GM21529 (cell line): ENCODE results near the gene UBE2U.

ENCODE experiments used
- ATAC-seq: cut with Tn5 transposase; IDR thresholded peaks from one replicate; pipeline ENCODE4 v1.9.1; 2021; ENCODE audit not compliant: unreplicated experiment

UBE2U gene, protein sequence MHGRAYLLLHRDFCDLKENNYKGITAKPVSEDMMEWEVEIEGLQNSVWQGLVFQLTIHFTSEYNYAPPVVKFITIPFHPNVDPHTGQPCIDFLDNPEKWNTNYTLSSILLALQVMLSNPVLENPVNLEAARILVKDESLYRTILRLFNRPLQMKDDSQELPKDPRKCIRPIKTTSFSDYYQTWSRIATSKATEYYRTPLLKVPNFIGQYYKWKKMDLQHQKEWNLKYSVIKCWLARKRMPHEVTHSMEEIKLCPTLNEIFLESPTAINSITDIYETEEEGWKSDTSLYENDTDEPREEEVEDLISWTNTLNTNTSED

DNA sequence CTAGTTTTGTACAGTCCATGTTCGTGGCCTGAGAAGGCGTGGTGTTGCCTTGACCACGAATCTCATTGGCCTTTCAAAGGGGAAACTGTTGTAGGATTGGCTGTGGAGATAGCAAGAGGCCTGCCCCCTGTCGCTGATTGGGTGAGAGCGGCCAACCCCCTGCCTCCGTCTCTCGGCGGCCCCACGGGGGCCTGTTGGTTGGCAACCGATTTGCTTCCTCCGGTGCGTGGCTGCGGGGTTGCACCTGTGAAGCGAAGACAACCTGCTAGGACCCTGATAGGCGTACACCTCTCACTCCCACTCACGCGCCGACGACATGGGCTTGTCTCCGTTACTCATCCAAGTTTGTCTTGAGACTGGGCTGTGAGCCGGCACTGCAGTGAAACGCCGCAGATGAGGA is at the start of gene UBE2U:
TSS of gene UBE2U (plus strand) at position 204 of the 400 bp plus-strand sequence. CDS start 428 bp downstream, outside the sequence.
- ATAC-seq, result no peak

DNA sequence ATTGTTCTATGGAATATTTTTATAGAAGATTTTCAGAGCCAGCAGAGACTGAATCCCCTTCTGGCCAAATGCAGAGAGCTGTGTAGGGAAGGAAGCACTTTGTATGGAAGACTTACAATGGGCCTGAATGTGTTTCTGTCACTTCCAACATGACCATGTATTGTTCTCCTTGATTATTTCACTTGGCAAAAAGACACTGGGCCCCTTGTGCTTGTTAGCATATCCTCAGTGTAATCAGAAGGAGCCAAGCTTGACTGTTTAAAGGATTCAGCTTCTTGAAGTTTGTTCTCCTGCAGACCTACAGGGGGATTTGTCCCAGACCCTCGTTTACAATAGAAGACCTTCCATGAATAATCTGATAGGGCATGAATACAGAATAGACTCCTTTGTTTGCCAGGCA is 48.1 kb upstream of the UBE2U start:
- ATAC-seq, result no peak

DNA sequence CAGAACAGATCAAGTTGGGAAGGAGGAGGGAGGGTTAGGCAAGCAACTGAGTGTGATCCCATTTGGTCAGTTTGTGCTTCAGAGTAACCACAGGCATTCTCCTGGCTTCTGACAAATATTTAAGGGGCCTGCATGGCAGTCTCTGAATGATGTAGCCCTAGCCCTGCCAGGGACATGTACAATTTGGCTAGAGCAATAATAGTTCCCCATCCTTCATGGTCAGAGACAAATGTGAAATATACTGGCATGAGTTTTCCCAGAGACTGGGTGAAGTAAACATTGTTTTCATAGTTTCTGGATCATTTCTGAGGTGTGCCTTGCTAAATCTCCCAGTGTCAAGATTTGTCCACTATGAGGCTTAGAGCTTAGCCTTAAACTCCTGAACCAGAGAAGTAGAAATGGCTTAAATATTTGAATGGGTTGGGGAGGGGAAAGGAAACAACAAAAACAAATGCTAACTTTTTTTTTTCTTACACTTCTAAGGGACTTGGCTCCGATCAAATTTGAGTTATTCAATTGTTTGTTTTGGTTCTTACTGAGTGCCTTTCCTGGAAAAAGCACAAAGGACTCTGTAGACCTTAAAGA is 42.0 kb upstream of the UBE2U start:
- no peak for ATAC-seq

DNA sequence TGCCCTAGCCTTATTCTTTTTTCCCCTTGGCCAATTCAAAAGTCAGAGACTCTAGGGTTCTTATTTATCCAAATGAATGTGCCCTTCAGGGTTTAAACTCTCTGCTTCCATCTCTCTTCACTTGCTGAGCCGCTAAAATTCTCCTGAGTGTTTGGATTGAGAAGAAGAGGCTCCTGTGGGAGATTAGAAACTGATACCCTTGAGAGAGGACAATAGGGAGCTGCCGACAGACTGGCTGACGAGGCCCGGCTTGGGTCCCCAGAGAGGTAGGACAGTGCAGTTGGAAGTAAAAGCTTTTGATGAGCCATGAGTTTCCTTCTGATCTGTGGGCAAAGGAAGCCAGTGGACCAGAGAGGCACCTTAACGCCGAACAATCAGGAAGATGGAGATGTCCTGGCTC is 41.3 kb upstream of the UBE2U start:
- no peak for ATAC-seq

DNA sequence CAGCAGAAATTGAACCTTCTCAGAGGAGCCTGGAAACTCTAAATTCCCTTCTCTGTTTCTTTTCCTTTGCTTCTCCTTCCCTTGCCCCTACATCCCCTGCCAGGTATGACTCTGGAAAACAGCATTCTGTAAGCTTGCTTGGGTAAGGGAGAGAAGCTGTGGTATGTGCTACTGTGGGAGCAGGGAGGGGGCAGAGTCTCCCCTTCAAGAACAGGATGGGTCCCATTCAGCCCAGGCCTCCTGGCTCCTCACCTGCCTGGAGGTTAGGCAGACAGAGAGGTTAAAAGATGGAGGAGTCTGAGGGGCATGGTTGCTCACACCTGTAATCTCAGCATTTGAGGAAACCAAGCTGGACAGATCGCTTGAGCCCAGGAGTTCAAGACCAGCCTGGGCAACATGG is 40.6 kb upstream of the UBE2U start:
- ATAC-seq, result no peak

DNA sequence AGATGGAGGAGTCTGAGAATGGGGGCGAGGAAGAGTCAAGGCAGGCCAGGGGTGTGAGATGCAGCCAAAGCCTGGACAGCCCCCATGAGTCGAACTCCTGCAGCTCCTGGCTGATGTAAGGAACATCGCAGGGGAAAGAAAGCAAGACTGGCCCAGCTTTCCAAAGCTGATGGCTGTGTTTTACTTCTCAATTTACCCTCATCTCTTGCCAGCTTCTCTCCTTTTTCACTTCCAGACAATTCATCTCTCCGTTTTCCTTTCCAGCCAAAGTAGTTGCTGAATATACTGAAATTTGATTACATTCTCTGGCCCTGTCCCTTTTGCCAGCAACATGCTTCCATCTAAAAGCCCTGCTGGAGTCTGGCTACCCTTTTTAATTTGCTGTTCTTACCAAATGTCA is 40.0 kb upstream of the UBE2U start:
- ATAC-seq, result no peak

DNA sequence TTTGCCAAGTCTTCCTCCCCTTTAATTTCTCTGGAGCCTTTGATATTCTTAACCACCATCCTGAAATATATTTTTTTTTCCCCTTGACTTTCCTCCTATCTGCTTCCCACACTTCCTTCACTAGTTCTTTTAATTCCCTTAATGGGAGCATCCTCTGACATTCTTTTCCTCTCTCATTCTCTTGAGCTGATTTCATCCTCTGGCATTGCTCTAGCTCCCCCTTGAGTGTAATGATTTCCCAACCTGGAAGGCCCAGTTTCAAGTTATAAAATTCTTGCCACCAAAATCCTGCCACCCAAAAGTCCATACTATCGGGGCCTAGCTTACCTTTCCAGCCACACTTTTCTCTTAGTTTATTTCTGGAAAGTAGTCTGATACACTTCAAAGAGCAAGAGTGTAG is 39.5 kb upstream of the UBE2U start:
- ATAC-seq, result no peak

DNA sequence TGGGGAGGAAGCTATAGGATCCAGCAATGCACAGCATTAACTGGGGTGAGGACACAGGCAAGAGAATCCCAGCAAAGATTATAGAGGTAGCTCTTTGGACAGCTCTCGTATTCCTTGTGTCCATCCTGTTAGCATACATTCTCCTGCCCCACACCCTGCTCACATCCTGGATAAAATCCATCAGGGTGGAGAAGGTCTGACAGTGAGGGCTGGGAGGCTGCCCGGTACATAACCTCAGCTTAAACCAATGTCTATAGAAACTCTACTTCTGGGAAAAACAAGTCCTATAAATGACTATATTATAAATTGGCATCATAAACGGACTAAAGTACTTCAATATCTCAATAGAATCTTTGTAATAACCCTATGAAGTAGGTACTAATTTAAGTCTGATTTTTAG is 36.8 kb upstream of the UBE2U start:
- no peak for ATAC-seq

DNA sequence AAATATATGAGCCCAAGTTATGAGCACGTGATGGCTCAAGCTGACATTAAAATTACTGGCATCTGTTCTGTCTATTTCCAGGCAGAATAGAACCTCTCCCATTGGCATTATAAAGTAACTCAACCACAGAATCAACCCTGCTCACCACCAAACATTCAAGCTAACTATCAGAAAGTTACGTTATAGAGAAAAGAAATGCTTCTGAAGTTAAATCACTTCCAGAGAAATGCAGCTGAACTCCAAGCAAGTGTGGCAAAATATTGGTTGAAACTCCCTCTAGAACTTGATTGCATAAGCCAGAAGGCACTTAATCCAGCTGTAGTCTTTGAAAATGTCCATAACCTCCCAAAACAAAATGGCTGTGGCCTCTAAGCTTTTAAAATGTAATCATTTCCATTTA is 36.2 kb upstream of the UBE2U start:
- ATAC-seq, result no peak

DNA sequence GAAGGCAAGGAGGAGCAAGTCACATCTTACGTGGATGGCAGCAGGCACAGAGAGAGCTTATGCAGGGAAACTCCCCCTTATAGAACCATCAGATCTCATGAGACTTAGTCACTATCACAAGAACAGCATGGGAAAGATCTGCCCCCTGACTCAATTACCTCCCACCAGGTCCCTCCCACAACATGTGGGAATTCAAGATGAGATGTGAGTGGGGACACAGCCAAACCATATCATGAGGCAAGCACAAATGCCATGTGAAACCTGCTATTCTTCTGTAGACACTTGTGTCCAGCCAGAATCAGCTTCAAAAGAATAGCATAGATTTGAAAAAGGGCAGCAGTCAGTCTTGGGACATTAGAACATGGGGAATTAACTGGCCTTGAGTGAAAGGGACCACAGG is 32.2 kb upstream of the UBE2U start:
- ATAC-seq, result no peak

DNA sequence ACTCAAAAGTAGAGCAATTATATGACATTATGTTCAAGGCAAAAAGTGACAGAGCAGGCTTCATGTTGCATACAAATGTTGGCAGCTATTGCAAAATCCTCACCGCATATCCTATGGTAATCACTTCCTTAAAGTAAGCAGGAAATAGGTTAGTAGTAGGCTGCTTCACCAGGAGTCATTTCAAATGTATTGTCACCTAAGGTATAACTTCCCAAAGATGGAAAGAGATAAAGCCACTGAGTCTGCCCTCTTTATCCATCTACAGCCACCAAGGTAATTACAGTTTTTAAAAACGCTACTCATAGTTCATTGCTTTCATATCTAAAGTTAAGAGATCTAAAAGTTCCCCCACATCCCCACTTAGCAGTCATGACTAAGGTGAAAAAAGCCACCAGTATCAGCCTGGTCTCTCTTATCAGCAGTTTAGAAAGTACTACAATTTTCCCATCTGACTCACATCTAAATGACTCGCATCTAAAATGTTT is 31.6 kb upstream of the UBE2U start:
- ATAC-seq, result peak; percentile 70

DNA sequence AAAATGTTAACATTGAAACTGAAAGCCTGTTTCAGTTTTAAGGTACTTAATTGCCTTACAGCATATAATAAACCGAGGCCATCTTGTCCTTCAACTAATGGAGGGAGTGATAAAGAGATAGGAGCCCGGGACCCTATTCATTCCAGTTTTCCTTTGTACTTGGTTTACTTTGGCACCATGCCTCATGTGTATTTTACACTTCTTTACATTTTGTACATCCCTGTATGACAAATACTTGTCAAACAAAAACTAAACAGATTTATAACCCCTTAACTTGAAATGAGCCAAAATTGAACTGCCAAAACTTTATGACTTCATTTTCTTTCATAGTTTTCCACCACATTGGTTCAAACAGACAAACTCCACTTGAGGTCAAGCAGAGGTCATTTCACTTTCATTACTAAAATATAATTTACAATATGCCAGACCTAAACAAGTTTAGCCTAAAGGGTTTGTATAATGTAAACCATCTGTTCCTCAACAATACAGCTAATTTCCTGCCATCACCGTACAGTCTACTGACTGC is 30.9 kb upstream of the UBE2U start:
- ATAC-seq, result peak; percentile 44

DNA sequence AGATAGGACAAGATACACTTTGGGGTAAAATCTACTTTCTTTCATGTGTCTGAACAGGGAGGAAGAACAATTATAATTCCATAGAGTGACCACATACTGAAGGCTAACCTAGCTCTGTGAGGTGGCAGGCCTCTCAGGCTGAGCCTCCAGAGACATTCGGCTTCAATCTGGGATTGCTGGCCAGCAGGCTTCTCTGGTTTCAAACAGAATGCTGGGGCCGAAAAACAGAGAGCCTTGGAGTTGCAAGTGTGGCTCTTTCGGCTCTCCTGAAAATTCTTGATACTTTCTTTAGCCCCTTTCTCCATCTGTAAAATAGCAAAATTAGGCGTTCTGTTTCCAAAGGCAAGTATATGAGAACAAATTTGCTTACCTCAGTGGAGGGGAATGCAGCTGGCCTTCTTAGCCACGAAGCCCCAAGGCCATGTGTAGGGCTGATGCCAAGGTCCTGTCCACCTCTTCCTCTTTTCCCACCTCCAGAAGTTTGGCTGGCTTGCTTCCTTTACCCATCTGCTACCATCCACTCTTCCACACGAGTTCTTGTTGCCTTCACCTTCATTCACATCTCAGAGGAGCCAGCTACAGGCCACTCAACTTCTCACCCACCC is 30.0 kb upstream of the UBE2U start:
- ATAC-seq, result no peak

DNA sequence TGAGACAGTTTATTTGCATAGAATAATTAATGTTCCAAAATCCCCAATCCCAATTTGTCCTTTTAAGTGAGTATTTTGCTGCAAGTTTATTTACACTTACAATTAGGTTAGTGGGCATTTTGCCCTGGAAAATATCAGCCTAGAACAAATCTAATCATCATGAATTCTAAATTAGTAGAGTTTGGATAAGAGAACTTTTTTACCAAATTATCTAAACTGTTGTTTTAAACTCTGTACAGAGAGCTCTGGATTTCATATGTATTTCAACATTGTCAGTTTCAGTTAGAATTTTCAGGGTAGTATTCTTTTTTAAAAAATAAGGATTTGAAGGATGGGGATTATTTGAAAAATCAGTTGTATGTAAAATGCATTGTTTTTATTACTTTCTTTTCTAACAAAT is 27.8 kb upstream of the UBE2U start:
- no peak for ATAC-seq

DNA sequence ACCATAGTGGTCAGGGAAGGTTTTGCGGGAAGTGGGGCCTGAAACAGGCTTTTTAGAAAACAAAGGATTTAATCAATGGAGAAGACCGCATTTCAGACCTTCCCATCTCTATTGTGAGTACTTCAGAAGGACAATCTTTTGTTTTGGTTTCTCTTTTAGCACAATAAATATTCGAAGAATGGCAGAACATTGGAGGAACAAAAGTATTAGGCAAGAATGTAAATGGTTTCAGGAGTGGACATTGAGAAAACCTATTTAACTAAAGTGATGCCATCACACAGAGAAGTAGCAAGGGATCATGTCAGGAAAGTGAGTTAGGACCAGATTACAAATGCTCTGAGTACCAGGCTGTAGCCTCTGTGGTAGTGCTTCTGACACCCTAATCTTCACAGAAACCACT is 26.8 kb upstream of the UBE2U start:
- no peak for ATAC-seq

DNA sequence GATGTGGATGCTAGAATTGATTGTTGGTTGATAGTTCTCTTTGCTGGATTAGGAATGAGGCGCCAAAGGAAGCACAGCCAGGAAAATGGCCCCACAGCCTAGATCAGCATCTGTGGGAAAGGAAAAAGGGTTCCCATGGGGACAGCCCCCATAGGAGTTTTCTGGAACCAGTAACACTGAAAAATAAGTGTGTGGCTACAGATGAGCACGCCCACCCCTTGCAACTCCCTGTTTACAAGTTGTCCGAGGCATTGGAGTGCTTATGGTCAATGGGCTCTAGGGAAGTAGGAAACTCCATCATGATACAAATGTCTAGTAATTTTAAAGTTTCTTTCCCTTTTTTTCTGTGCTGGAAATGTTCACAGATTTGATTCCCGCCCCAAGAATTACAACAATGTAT is 23.8 kb upstream of the UBE2U start:
- no peak for ATAC-seq

DNA sequence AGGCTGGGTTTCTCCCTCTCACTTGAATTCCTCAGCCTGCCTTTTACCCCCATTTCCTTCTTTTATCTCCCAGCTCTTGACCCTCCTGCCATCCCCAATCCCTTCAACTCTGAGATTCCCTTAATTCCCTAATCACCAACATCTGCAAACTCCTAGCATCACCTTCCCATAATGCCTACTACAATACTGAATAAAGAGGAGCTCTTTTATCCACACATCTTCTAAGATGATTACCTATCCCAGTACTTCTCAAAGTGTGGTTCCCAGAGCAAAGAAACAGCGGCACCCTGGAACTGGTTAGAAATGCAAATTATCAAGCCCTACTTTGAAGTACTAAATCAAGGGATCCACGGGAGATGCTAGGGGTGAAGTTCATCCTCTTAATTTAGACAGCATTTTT is 21.2 kb upstream of the UBE2U start:
- ATAC-seq, result no peak

DNA sequence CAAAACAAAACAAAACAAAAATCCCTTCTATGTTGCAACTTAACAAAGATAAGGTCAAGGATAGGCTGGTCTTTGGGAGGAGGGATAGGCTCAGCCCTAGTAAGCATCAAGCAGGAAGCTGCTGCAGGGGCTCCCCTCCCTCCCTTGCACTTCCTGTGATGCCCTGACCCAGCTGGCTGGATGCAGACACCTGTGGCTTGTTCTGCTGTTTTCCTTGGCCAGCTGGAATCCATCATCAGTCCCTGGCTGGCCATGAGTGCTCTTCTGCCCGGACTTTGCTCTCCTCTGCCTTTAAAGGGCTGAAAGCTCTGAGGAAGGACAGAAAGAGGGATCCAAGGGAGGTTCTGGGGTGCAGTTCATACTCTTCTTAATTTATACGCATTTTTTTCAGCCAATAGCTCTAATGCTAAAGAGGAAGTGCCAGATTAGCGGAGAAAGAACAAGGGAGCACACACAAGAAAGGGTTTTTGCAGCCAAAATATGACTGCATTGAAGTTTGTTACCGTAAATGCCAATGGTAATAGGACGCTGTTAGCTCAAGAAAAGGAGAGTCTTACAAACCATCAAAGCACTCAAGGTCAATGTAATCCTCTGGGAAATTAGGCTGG is 19.9 kb upstream of the UBE2U start:
- no peak for ATAC-seq

DNA sequence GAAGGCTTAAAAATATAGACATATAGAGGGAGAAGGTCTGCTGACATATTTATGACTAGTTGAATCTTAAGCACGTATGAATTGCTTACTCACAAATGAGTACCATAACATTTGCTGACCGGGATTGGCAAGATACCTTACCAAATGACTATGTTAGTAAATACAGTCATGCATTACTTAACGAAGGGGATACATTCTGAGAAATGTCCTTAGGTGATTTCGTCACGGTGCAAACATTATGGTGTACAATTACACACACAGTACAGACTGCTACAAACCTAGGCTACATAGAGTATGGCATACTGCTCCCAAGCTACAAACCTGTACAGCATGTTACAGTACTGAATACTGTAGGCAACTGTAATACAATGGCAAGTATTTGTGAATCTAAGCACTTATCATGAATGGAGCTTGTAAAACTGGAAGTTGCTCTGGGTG is 19.4 kb upstream of the UBE2U start:
- no peak for ATAC-seq

DNA sequence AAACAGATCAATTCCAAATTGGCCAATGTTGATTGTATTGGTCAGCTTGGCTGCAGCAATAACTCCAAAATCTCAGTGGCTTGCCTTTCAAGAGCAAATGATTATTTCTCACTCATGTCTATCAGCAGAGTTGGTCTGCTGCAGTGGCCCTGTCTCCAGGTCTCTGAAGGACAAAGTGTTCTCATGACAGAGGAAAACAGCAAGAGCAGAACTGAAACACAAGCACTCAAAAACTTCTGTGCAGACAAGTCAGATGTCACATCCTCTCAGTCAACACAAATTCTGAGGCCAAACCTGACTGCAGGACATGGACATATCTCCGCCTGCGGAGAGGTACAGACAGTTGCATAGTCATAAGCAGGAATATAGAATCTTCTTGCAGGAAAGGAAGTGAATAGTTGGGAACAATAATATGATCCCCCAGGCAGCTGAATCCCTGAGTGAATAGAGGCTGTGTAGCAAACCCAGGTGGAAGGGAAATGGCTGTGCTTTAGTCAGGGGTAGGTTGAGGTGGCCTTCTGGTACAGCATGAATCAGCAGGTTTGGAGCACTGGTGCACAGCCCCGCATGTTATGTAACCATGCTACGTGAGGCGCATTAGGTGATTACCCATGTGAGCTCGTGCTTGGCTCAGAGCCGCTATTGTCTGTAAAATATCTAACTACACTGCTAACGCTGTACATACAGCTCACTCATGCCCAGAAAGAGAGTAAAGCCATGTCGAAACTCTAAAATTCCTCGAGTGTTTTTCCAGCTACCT is 17.1 kb upstream of the UBE2U start:
- ATAC-seq, result no peak

DNA sequence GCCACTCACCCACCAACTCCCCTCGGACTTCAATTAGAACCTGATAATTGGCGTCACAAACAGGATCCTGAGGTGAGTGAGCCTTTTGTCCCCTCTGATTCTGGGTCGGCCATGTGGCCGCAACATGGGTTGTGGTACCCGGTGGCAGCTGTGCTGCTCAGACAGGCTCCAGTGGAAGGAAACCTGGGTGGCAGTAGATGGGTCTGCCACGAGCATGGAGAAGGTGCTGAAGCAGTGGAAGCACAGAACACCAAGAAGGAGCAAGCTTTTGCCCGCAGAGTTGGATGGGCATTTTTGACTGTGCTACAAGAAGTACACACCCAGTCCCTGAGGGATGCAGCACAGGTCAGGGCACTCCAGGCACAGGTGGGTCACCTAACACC is 16.5 kb upstream of the UBE2U start:
- ATAC-seq, result no peak
